Activated CD4-positive, alpha-beta memory T cell treated with anti-CD3 and anti-CD28 coated beads for 36 hours (primary cell): ENCODE measurements around the gene TEX36. TPM values are rescaled to one million over a fixed set of nuclear protein-coding genes. Genes with fewer than 3 reads are reported as not detected.
"Not testable (repeated sequence)": the region's sequence is repeated elsewhere in the genome, so short reads cannot be mapped to it uniquely, and the experiment has no call there.

Experiments used
- CTCF ChIA-PET: fragments of 350-600 bp; sonication (Branson Sonifier 250); formaldehyde crosslinking; loops from one replicate; lab custom pipeline; 2021; ENCODE audit warnings: antibody characterized with exemption, inconsistent platforms; lab: Charles Lee
- POLR2A ChIA-PET: fragments of 350-600 bp; sonication (Branson Sonifier 250); formaldehyde crosslinking; loops from one replicate; lab custom pipeline; 2021; ENCODE audit warnings: antibody characterized with exemption; lab: Charles Lee
- DNase-seq: peaks from one replicate; pipeline ENCODE4 v3.0.0-alpha.2; 2020
- H3K27ac Mint-ChIP-seq: one replicate; pipeline ENCODE4 v1.8.0; 2021; ENCODE audit warnings: mixed read lengths
- H3K27me3 Mint-ChIP-seq: one replicate; pipeline ENCODE4 v1.8.0; 2021; ENCODE audit warnings: mixed read lengths
- H3K36me3 Mint-ChIP-seq: one replicate; pipeline ENCODE4 v1.8.0; 2021; ENCODE audit warnings: mixed read lengths
- H3K4me1 Mint-ChIP-seq: one replicate; pipeline ENCODE4 v1.8.0; 2021; ENCODE audit warnings: low read depth, mixed read lengths
- H3K4me3 Mint-ChIP-seq: one replicate; pipeline ENCODE4 v1.8.0; 2021; ENCODE audit warnings: mild to moderate bottlenecking, mixed read lengths
- H3K9me3 Mint-ChIP-seq: one replicate; pipeline ENCODE4 v1.8.0; 2021; ENCODE audit warnings: mixed read lengths
- intact Hi-C: fragments of 100-400 bp; cut with micrococcal nuclease; formaldehyde crosslinking; loops from one replicate; pipeline ENCODE4 v1.15.1; 2023
- total RNA-seq, 2 experiments: library from RNA; stranded (reverse); gene quantifications; one replicate each; pipeline ENCODE4 v1.2.3, GENCODE V29; 2021

Gene TEX36
- total RNA-seq, 2 experiments from 2014 or later, result not detected

DNA sequence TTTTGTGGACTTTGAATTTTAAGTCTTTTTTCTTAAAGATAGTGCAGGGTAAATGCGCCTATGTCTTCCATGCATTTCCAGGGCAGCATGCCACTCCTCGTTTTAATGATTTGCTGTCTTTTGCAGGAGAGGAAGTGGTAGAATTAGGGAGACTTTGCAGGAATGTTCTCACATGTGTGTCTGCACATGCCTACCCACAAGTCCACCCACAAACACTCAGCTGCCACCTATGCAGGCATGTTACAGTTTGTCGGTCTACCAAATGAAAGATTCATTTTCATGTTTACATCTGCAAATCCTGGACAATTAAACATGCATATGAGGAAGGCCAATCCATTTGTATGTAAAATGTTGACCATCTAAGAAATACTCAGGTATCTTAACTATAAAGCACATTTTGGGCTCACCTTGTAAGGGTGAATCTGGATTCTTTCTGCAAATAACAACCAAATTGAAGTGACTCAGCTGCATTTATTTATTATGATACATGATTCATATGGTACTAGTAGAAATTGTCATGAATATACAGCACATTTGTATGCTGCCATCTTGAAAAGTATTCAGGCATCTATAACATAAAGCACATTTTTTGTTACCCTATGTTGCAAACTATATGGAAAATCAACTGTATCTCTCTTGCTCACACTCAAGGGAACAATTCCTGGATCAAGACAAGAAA, 4.7 kb upstream of the TEX36 start:
- ChIA-PET CTCF (no interaction called here), POLR2A (no interaction called here)
- Mint-ChIP-seq H3K9me3 (no peaks in the 10 kb centered on the region), H3K27me3 (peaks cover 4% of the 10 kb centered on the region), H3K27ac (no peak overlapping the region), H3K36me3 (no peaks in the 10 kb centered on the region), H3K4me3 (no peak overlapping the region), H3K4me1 (no peaks in the 10 kb centered on the region)
- no peak for DNase-seq
- intact Hi-C loops, result no loop called here

DNA sequence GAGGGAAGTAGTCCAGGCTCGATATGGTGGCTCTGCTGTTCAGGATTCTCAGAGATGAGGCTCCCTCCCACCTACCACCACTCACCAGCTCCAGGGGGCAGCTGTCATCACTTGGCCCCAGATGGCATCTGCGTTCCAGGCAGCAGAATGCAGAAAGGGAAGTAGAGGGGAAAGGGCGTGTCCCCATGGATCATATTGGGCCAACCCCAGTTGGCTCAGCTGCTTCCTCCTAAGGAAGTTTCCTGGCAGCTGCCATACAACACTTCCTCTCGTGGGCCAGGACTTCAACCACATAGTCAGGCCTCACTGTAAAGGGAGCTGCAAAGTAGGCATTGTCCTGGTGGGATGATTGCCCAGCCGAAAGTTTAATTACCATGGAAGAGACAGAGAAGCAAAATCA, 1.6 kb upstream of the TEX36 start:
- no peaks in the 10 kb centered on the region for H3K4me1 Mint-ChIP-seq
- ChIA-PET CTCF (no interaction called here), POLR2A (no interaction called here)
- no peak overlapping the region for H3K4me3 Mint-ChIP-seq
- no peak overlapping the region for H3K27ac Mint-ChIP-seq
- no peak for DNase-seq
- H3K9me3 Mint-ChIP-seq, result no peaks in the 10 kb centered on the region
- intact Hi-C loops, result no loop called here
- H3K36me3 Mint-ChIP-seq, result no peaks in the 10 kb centered on the region
- peaks cover 12% of the 10 kb centered on the region for H3K27me3 Mint-ChIP-seq

GRCh38 chr10:125683821-125684220, 858 bp upstream of the TEX36 start:
- DNase-seq, result no peak
- peaks cover 12% of the 10 kb centered on the region for H3K27me3 Mint-ChIP-seq
- H3K27ac Mint-ChIP-seq, result no peak overlapping the region
- H3K4me3 Mint-ChIP-seq, result no peak overlapping the region
- H3K9me3 Mint-ChIP-seq, result no peaks in the 10 kb centered on the region
- H3K4me1 Mint-ChIP-seq, result no peaks in the 10 kb centered on the region
- ChIA-PET CTCF (no interaction called here), POLR2A (no interaction called here)
- intact Hi-C loops, result no loop called here
- H3K36me3 Mint-ChIP-seq, result no peaks in the 10 kb centered on the region

DNA sequence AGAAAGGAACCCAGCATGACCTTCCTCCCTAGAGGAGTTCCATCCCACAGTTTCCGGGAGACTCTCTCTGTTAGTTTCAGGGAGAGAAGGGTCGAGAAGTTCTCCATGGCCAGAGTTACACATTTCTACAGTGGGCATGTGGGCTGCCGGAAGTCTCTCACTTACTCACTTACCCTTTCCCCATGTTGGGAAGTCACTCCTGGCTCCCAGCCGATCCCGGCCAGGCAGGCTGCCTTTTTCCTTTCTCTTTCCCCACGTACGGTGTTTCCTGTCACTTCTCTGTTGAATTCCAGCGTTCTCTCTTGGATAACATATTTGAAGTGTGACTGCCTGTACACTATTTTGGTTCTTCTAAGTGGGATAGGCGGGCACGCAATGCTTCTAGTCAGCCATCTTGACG, 3.5 kb downstream of the TEX36 start:
- H3K36me3 Mint-ChIP-seq, result peaks cover 5% of the 10 kb centered on the region
- POLR2A ChIA-PET, result interaction anchor here (0.5 kb wide), 1 partner anchor 1717 kb away, joined by 3 read pairs; no protein-coding TSS in a partner anchor
- CTCF ChIA-PET, result no interaction called here
- intact Hi-C loops, result no loop called here
- no peaks in the 10 kb centered on the region for H3K4me1 Mint-ChIP-seq
- peaks cover 15% of the 10 kb centered on the region for H3K27me3 Mint-ChIP-seq
- no peak for DNase-seq
- no peak overlapping the region for H3K4me3 Mint-ChIP-seq
- H3K27ac Mint-ChIP-seq, result no peak overlapping the region
- H3K9me3 Mint-ChIP-seq, result peaks cover 26% of the 10 kb centered on the region

DNA sequence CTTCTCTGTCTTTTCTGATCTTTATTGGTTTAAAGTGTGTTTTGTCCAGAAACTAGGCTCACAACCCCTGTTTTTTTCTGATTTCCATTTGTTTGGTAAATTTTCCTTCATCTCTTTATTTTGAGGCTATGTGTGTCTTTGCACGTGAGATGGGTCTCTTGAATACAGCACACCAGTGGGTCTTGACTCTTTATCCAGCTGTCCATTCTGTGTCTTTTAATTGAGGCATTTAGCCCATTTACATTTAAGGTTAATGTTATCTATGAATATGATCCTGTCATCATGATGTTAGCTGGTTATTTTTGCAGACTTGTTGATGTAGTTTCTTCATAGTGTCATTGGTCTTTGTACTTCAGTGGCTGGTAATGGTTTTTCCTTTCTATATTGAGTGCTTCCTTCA, 10.1 kb downstream of the TEX36 start:
- intact Hi-C loops, result no loop called here
- Mint-ChIP-seq H3K27me3 (peaks cover 17% of the 10 kb centered on the region), H3K36me3 (peaks cover 5% of the 10 kb centered on the region), H3K4me1 (no peaks in the 10 kb centered on the region), H3K27ac (no peak overlapping the region), H3K4me3 (no peak overlapping the region), H3K9me3 (peaks cover 29% of the 10 kb centered on the region)
- no peak for DNase-seq
- CTCF ChIA-PET, result no interaction called here
- POLR2A ChIA-PET, result no interaction called here

DNA sequence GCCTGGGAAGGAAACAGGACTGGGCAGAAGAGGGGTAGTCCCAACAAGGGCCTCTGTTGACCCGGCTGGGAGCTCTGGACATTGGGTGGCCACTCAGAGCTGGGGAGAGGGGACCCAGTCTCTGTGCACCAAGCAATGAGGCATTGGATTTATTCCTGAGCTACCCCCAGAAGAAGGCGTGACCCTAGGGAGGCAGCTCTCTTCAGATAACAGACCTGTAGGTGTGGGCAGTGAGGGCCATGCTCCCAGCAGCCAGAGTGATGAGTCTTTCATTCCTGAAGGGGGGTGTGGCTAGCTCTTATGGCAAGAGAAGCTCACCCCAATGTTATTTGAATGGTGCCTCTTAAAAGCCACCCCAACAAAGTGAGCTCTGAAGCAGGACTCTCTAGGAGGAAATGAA, 20.4 kb downstream of the TEX36 start:
- Mint-ChIP-seq H3K27ac (no peak overlapping the region), H3K4me1 (no peaks in the 10 kb centered on the region), H3K27me3 (peaks cover 1% of the 10 kb centered on the region), H3K4me3 (no peak overlapping the region), H3K9me3 (no peaks in the 10 kb centered on the region), H3K36me3 (no peaks in the 10 kb centered on the region)
- intact Hi-C loops, result no loop called here
- CTCF ChIA-PET, result no interaction called here
- POLR2A ChIA-PET, result no interaction called here
- no peak for DNase-seq

DNA sequence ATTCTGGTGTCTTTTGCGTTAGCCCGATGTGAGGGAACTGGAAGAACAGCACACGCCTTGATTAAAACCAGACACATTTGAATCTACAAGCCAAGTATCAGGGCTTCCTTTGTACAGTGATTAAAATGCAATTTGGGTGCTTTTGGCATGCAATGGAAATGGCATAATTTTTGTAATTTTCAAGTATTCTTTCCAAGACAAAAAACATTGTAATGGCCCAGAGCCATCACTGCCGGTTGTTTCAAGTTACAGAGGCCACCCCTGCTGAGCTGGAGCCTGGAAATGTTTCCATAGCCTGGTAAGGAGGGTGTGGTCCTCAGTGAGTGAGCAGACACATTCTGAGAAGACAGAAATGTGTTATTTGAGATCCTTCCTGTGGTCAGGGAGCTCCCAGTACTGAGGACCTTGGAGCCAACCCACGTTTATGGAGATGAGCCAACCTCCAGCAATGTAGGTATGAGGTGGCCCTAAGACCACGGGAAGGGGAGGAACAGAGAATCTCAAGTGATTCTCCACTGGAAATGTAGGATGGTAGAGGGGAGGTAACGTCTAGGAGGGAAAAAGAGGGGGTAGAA, 20.9 kb downstream of the TEX36 start:
- Mint-ChIP-seq H3K4me3 (no peak overlapping the region), H3K36me3 (no peaks in the 10 kb centered on the region), H3K27ac (no peak overlapping the region), H3K27me3 (peaks cover 2% of the 10 kb centered on the region), H3K9me3 (no peaks in the 10 kb centered on the region), H3K4me1 (no peaks in the 10 kb centered on the region)
- POLR2A ChIA-PET, result no interaction called here
- CTCF ChIA-PET, result no interaction called here
- no peak for DNase-seq
- intact Hi-C loops, result no loop called here

DNA sequence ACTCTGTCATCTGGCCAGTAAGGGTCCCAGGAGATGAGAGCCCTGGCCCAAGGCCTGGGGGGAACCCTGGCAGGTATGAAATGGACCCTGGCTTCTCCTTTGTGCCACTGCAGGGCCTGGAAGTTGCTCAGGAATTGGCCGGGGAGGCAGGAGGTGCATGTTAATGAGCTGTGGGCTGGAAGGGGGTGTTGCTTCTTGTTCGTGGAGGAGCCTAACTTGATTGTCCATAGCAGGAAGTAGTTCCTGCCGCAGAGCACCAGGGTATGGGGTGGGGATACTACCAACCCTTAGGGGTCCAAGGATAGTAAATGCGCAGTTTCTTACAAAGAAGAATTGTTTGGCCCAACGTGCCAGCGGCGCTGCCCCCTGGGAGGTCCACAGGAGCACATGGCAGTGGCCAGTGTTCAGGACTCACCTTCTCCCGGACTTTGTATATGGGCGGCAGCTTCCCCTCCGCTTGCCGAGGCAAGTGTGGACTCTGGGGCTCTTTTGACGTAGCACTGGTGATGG, 21.5 kb downstream of the TEX36 start:
- CTCF ChIA-PET, result no interaction called here
- DNase-seq, result no peak

GRCh38 chr10:125659071-125659470, 23.9 kb downstream of the TEX36 start:
- intact Hi-C loops, result no loop called here
- Mint-ChIP-seq H3K4me3 (no peak overlapping the region), H3K27me3 (peaks cover 4% of the 10 kb centered on the region), H3K36me3 (no peaks in the 10 kb centered on the region), H3K4me1 (no peaks in the 10 kb centered on the region), H3K9me3 (no peaks in the 10 kb centered on the region), H3K27ac (no peak overlapping the region)
- POLR2A ChIA-PET, result no interaction called here
- CTCF ChIA-PET, result no interaction called here
- no peak for DNase-seq

More for the DNA sequence above, 21.5 kb downstream of the TEX36 start:
- H3K27me3 Mint-ChIP-seq, result peaks cover 4% of the 10 kb centered on the region
- H3K4me1 Mint-ChIP-seq, result no peaks in the 10 kb centered on the region
- intact Hi-C loops, result no loop called here
- no peak overlapping the region for H3K27ac Mint-ChIP-seq
- POLR2A ChIA-PET, result no interaction called here
- H3K4me3 Mint-ChIP-seq, result no peak overlapping the region
- H3K36me3 Mint-ChIP-seq, result no peaks in the 10 kb centered on the region
- no peaks in the 10 kb centered on the region for H3K9me3 Mint-ChIP-seq

DNA sequence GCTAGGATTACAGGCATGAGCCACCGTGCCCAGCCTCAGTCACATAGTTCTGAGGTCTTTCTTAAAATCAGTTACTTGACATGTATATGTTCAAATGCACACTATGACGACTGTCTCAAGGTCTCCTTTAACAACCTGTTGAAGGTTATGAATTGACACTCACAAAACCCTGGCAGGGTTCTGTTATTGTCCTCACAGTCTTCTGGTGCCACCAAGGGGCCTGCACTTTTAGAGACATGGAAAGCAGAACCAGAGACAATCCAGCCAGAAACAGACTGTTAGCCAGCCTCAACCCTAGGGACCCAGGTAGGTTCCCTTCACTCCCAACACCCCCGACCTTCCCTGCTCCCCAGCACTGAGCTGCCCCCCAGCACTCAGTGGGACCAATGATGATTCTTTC, 26.4 kb downstream of the TEX36 start:
- Mint-ChIP-seq H3K27ac (no peak overlapping the region), H3K36me3 (no peaks in the 10 kb centered on the region), H3K9me3 (no peaks in the 10 kb centered on the region), H3K27me3 (peaks cover 4% of the 10 kb centered on the region), H3K4me3 (no peak overlapping the region), H3K4me1 (no peaks in the 10 kb centered on the region)
- no peak for DNase-seq
- POLR2A ChIA-PET, result no interaction called here
- intact Hi-C loops, result no loop called here
- CTCF ChIA-PET, result no interaction called here

- H3K4me1 Mint-ChIP-seq, intact Hi-C loops, H3K27me3 Mint-ChIP-seq, CTCF ChIA-PET, H3K9me3 Mint-ChIP-seq, POLR2A ChIA-PET, H3K4me3 Mint-ChIP-seq, H3K27ac Mint-ChIP-seq, H3K36me3 Mint-ChIP-seq, DNase-seq: not testable (repeated sequence)
Measured at GRCh38 chr10:125653113-125653512, 29.9 kb downstream of the TEX36 start.

DNA sequence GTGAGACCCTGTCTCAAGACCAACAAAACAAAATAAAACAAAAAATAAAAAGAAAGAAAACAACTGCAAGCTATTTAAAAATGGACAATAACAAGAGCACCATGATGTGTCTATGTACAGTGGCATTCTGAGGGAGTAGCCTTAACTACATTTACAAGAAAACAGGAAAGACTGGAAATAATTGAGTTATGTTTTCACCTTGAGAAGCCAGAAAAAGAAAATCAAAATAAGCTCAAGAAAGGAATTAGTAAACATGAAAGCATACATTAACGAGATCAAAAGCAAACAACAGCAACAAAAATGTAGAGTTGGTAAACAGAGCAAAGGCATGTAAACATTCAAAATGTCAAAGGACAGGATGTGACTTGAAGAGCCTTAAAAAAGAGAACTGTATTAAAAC, 36.7 kb downstream of the TEX36 start:
- H3K27ac Mint-ChIP-seq, result no peak overlapping the region
- ChIA-PET CTCF (no interaction called here), POLR2A (no interaction called here)
- no peaks in the 10 kb centered on the region for H3K36me3 Mint-ChIP-seq
- H3K4me3 Mint-ChIP-seq, result no peak overlapping the region
- peaks cover 6% of the 10 kb centered on the region for H3K27me3 Mint-ChIP-seq
- H3K4me1 Mint-ChIP-seq, result no peaks in the 10 kb centered on the region
- intact Hi-C loops, result no loop called here
- peaks cover 12% of the 10 kb centered on the region for H3K9me3 Mint-ChIP-seq
- no peak for DNase-seq

DNA sequence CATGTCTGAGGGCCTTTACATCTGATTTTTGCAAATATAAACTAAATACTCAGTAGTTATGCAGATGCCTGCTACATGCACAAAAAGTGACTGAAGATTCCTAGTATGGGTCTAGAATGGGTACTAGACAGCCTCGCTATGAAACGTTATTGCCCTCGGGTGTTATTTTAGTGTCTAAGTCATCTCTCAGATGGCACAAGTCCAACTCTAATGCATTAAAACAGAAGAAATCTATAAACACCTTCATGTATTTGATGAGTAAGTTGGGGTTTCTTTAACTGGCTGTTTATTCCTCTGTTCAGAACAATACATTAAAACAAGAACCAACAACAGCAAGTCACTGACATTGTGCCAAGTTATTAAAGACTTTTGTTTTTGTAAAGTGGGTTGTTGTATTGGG, 41.6 kb downstream of the TEX36 start:
- intact Hi-C loops, result no loop called here

More for the DNA sequence above, 41.6 kb downstream of the TEX36 start:
- CTCF ChIA-PET, result no interaction called here
- DNase-seq, result no peak
- Mint-ChIP-seq H3K4me1 (no peaks in the 10 kb centered on the region), H3K27me3 (peaks cover 7% of the 10 kb centered on the region), H3K4me3 (no peak overlapping the region), H3K36me3 (no peaks in the 10 kb centered on the region), H3K9me3 (no peaks in the 10 kb centered on the region), H3K27ac (no peak overlapping the region)
- POLR2A ChIA-PET, result no interaction called here
